Measurements from ENCODE around the gene CLTB.

The CLTB gene

GRCh38 chr5:176400382-176401156, 15.8 kb downstream of the CLTB start:
- DNase-seq = no peak

GRCh38 chr5:176397736-176398420, 18.5 kb downstream of the CLTB start:
- no peak for DNase-seq

- no peak for DNase-seq
Observed at GRCh38 chr5:176396330-176396729, 20.0 kb downstream of the CLTB start.

- no peak for DNase-seq
Observed at GRCh38 chr5:176394881-176395675, 21.3 kb downstream of the CLTB start.

- no peak for DNase-seq
Observed at GRCh38 chr5:176394096-176394495, 22.2 kb downstream of the CLTB start.

GRCh38 chr5:176392526-176392925, 23.8 kb downstream of the CLTB start:
- no peak for DNase-seq

GRCh38 chr5:176391999-176392398, 24.3 kb downstream of the CLTB start:
- no peak for DNase-seq

GRCh38 chr5:176391479-176391878, 24.9 kb downstream of the CLTB start:
- no peak for DNase-seq

GRCh38 chr5:176389135-176390123, 26.9 kb downstream of the CLTB start:
- no peak for DNase-seq

- peak; percentile 99 for DNase-seq
Observed at GRCh38 chr5:176388444-176389134, 27.8 kb downstream of the CLTB start, which contains the start of the genes HIGD2A and NOP16. TSS of gene HIGD2A (plus strand) at chr5:176388751. CDS start at chr5:176388820, 69 bp downstream. TSS of gene NOP16 (minus strand) at chr5:176388598. CDS start at chr5:176388539, 59 bp downstream.

- peak; percentile 35 for DNase-seq
Observed at GRCh38 chr5:176388003-176388443, 28.3 kb downstream of the CLTB start.

GRCh38 chr5:176387384-176387925, 28.9 kb downstream of the CLTB start:
- DNase-seq = peak; percentile 10

- DNase-seq = no peak
Observed at GRCh38 chr5:176386491-176386890, 29.8 kb downstream of the CLTB start.

GRCh38 chr5:176384991-176385390, 31.3 kb downstream of the CLTB start:
- DNase-seq = no peak

- DNase-seq = no peak
Observed at GRCh38 chr5:176384366-176384930, 31.9 kb downstream of the CLTB start.

- DNase-seq = no peak
Observed at GRCh38 chr5:176383961-176384360, 32.4 kb downstream of the CLTB start.

- DNase-seq = no peak
Observed at GRCh38 chr5:176383248-176383905, 33.0 kb downstream of the CLTB start.

- DNase-seq = no peak
Observed at GRCh38 chr5:176382721-176383120, 33.6 kb downstream of the CLTB start.

- no peak for DNase-seq
Observed at GRCh38 chr5:176381979-176382378, 34.4 kb downstream of the CLTB start.

- no peak for DNase-seq
Observed at GRCh38 chr5:176381423-176381822, 34.9 kb downstream of the CLTB start.

Data from activated CD4-positive, alpha-beta T cell treated with anti-CD3 and anti-CD28 coated beads, Interleukin-2, Interleukin-6, amounts not matched to agents 100 ng/mL and 50 ng/mL, durations not matched to agents 16 hours and 8 hours (primary cell).